ENCODE results near the gene OPCML. TPM values are rescaled to one million over a fixed set of nuclear protein-coding genes. Genes with fewer than 3 reads are reported as not detected.

Gene OPCML
- total and polyA plus RNA-seq, 2 experiments from 2014 or later, result 1.2 to 4.4 TPM

- TF ChIP-seq EZH2phosphoT487 (IDR thresholded peaks at IDR 0.05; ENCODE audit: unreplicated experiment), result no peak
- no peak for TF ChIP-seq POLR2AphosphoS5 (IDR thresholded peaks at IDR 0.05; ENCODE audit: low read depth)
- TF ChIP-seq JUNB (IDR thresholded peaks at IDR 0.05; ENCODE audit: unreplicated experiment), result no peak
- TF ChIP-seq, protein P1, sequence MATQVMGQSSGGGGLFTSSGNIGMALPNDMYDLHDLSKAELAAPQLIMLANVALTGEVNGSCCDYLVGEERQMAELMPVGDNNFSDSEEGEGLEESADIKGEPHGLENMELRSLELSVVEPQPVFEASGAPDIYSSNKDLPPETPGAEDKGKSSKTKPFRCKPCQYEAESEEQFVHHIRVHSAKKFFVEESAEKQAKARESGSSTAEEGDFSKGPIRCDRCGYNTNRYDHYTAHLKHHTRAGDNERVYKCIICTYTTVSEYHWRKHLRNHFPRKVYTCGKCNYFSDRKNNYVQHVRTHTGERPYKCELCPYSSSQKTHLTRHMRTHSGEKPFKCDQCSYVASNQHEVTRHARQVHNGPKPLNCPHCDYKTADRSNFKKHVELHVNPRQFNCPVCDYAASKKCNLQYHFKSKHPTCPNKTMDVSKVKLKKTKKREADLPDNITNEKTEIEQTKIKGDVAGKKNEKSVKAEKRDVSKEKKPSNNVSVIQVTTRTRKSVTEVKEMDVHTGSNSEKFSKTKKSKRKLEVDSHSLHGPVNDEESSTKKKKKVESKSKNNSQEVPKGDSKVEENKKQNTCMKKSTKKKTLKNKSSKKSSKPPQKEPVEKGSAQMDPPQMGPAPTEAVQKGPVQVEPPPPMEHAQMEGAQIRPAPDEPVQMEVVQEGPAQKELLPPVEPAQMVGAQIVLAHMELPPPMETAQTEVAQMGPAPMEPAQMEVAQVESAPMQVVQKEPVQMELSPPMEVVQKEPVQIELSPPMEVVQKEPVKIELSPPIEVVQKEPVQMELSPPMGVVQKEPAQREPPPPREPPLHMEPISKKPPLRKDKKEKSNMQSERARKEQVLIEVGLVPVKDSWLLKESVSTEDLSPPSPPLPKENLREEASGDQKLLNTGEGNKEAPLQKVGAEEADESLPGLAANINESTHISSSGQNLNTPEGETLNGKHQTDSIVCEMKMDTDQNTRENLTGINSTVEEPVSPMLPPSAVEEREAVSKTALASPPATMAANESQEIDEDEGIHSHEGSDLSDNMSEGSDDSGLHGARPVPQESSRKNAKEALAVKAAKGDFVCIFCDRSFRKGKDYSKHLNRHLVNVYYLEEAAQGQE (IDR thresholded peaks at IDR 0.05; ENCODE audit: unreplicated experiment), result no peak
- no peak for TF ChIP-seq CREB1 (CRISPR knock-in tag; IDR thresholded peaks at IDR 0.05; ENCODE audit: low read depth)
- TF ChIP-seq ZNF331 (CRISPR knock-in tag; IDR thresholded peaks at IDR 0.05; ENCODE audit: low read depth), result no peak
- TF ChIP-seq ZNF462 (CRISPR knock-in tag; IDR thresholded peaks at IDR 0.05), result no peak
- no peak for TF ChIP-seq ZNF114 (CRISPR knock-in tag; IDR thresholded peaks at IDR 0.05)
- Histone ChIP-seq H2AFZ (no peak overlapping the region), H3F3A (replicated peaks; ENCODE audit: low read depth) (no peaks in the 10 kb centered on the region), H3K27me3 (ENCODE audit: insufficient read depth) (no peaks in the 10 kb centered on the region), H3K4me1 (ENCODE audit: insufficient read depth) (0 out of 2 replicates have a peak, but pooled peaks cover 5% of the 10 kb centered on the region), H3K27ac (ENCODE audit: low read depth) (no peak overlapping the region), H3K4me3 (no peak overlapping the region), H3K4me2 (no peak overlapping the region), H4K20me1 (replicated peaks; ENCODE audit: insufficient read depth) (no peaks in the 10 kb centered on the region), H3K79me2 (replicated peaks; ENCODE audit: insufficient read depth) (no peaks in the 10 kb centered on the region), H3K9me2 (ENCODE audit: insufficient read depth) (no peaks in the 10 kb centered on the region; the same call in 1 of the 2 replicates), H3K36me3 (ENCODE audit: insufficient read depth) (no peaks in the 10 kb centered on the region)
- Mint-ChIP-seq H3K36me3 (ENCODE audit: low read depth) (no peaks in the 10 kb centered on the region), H3K27me3 (ENCODE audit: insufficient read depth, low read depth, poor library complexity) (no peaks in the 10 kb centered on the region), H3K27ac (no peak overlapping the region), H3K9me3 (no peaks in the 10 kb centered on the region), H3K4me1 (peaks cover 5% of the 10 kb centered on the region; the same call in 2 of the 3 replicates), H3K4me3 (no peak overlapping the region)
- no peak for DNase-seq (ENCODE audit: low spot score)
- ATAC-seq, result no peak
Measured at GRCh38 chr11:132848336-132848735, 684.0 kb downstream of the OPCML start.

All from GM23338 (cell line).